CD4-positive, alpha-beta T cell treated with Interleukin-17A for 4 hours (primary cell): ENCODE results near the gene GIGYF2.

ENCODE experiments used
- DNase-seq: peaks from one replicate; pipeline ENCODE4 v3.0.0-alpha.2; 2020; ENCODE audit warnings: mixed read lengths

GIGYF2 gene

GRCh38 chr2:232883116-232883721 is 186.1 kb downstream of the GIGYF2 start:
- no peak for DNase-seq

GRCh38 chr2:232884001-232884421 is 186.9 kb downstream of the GIGYF2 start:
- no peak for DNase-seq

- DNase-seq, result no peak
Measured at GRCh38 chr2:232884549-232885263, 187.6 kb downstream of the GIGYF2 start.

GRCh38 chr2:232885264-232885961 is 188.3 kb downstream of the GIGYF2 start:
- DNase-seq, result no peak

GRCh38 chr2:232886176-232886575 is 189.0 kb downstream of the GIGYF2 start:
- DNase-seq, result no peak

GRCh38 chr2:232886632-232887031 is 189.5 kb downstream of the GIGYF2 start:
- no peak for DNase-seq

- DNase-seq, result no peak
Measured at GRCh38 chr2:232887171-232887850, 190.2 kb downstream of the GIGYF2 start.

GRCh38 chr2:232888099-232888836 is 191.1 kb downstream of the GIGYF2 start:
- DNase-seq, result no peak

- DNase-seq, result no peak
Measured at GRCh38 chr2:232888839-232889529, 191.9 kb downstream of the GIGYF2 start.

- DNase-seq, result no peak
Measured at GRCh38 chr2:232889876-232890401, 192.8 kb downstream of the GIGYF2 start.

GRCh38 chr2:232890536-232890895 is 193.4 kb downstream of the GIGYF2 start:
- no peak for DNase-seq

- no peak for DNase-seq
Measured at GRCh38 chr2:232890896-232891601, 193.9 kb downstream of the GIGYF2 start.

- no peak for DNase-seq
Measured at GRCh38 chr2:232891621-232892071, 194.5 kb downstream of the GIGYF2 start.

- no peak for DNase-seq
Measured at GRCh38 chr2:232892221-232892620, 195.1 kb downstream of the GIGYF2 start.

- no peak for DNase-seq
Measured at GRCh38 chr2:232892843-232893242, 195.7 kb downstream of the GIGYF2 start.

- DNase-seq, result no peak
Measured at GRCh38 chr2:232893834-232894233, 196.7 kb downstream of the GIGYF2 start.

GRCh38 chr2:232894251-232894650 is 197.1 kb downstream of the GIGYF2 start:
- no peak for DNase-seq

- DNase-seq, result no peak
Measured at GRCh38 chr2:232894746-232895145, 197.6 kb downstream of the GIGYF2 start.

GRCh38 chr2:232896111-232896510 is 199.0 kb downstream of the GIGYF2 start:
- DNase-seq, result no peak

GRCh38 chr2:232896720-232897597 is 199.8 kb downstream of the GIGYF2 start:
- DNase-seq, result no peak
